CD4-positive, CD25-positive, alpha-beta regulatory T cell (primary cell): ENCODE data around the gene POLN. TPM values are rescaled to one million over a fixed set of nuclear protein-coding genes. Genes with fewer than 3 reads are reported as not detected.

Experiments used
- ATAC-seq, 2 donors: fragments of 150-1000 bp; cut with Tn5 transposase; one replicate each; pipeline ENCODE4 v1.10.0; 2021; ENCODE audit warnings: low read depth in 2 of 2, moderate number of reproducible peaks in 2 of 2, moderate library complexity in 1 of 2
- DNase-seq, 3 donors: peaks; one replicate each; pipeline versions ENCODE4 v3.0.0 to v3.0.0-alpha.2; 2012 to 2022; ENCODE audit warnings: mixed read lengths in 1 of 3
- H3K27ac ChIP-seq: one replicate; pipeline ENCODE4 v1.7.0; 2013; ENCODE audit warnings: mild to moderate bottlenecking, low read length; ENCODE audit not compliant: insufficient read depth, poor library complexity, severe bottlenecking
- H3K27me3 ChIP-seq: one replicate; pipeline ENCODE4 v1.7.0; 2013; ENCODE audit warnings: low read length; ENCODE audit not compliant: control insufficient read depth, insufficient read depth
- H3K36me3 ChIP-seq: one replicate; pipeline ENCODE4 v1.7.0; 2013; ENCODE audit warnings: mild to moderate bottlenecking, low read length, moderate library complexity; ENCODE audit not compliant: control insufficient read depth, insufficient read depth
- H3K4me1 ChIP-seq: 2 replicates; pipeline ENCODE4 v1.7.0; 2013; ENCODE audit warnings: mild to moderate bottlenecking, low read length; ENCODE audit not compliant: insufficient read depth, control insufficient read depth, poor library complexity, severe bottlenecking
- H3K4me3 ChIP-seq: one replicate; pipeline ENCODE4 v1.7.0; 2013; ENCODE audit warnings: low read depth, mild to moderate bottlenecking, low read length, moderate library complexity
- H3K9me3 ChIP-seq, 2 experiments: 1 replicate in 1 of 2; 2 replicates in 1 of 2; pipeline ENCODE4 v1.7.0; 2013; ENCODE audit warnings: low read length in 2 of 2, mild to moderate bottlenecking in 1 of 2, moderate library complexity in 1 of 2; ENCODE audit not compliant: control insufficient read depth in 2 of 2
- H3K27ac Mint-ChIP-seq, 3 donors: one replicate each; pipeline ENCODE4 v1.8.0; 2020 to 2022; ENCODE audit warnings: mild to moderate bottlenecking in 3 of 3, mixed read lengths in 3 of 3, moderate library complexity in 2 of 3
- H3K27me3 Mint-ChIP-seq: one replicate; pipeline ENCODE4 v1.8.0; 2022; ENCODE audit warnings: mild to moderate bottlenecking, mixed read lengths
- H3K36me3 Mint-ChIP-seq: one replicate; pipeline ENCODE4 v1.8.0; 2020; ENCODE audit warnings: mixed read lengths
- H3K4me1 Mint-ChIP-seq, 4 donors: one replicate each; pipeline ENCODE4 v1.8.0; 2020 to 2022; ENCODE audit warnings: mixed read lengths in 4 of 4, mild to moderate bottlenecking in 1 of 4
- H3K4me3 Mint-ChIP-seq, 4 donors: one replicate each; pipeline ENCODE4 v1.8.0; 2020 to 2022; ENCODE audit warnings: mild to moderate bottlenecking in 4 of 4, mixed read lengths in 4 of 4, moderate library complexity in 3 of 4
- H3K9me3 Mint-ChIP-seq, 7 donors: one replicate each; pipeline ENCODE4 v1.8.0; 2020 to 2022; ENCODE audit warnings: mixed read lengths in 7 of 7, mild to moderate bottlenecking in 3 of 7, moderate library complexity in 2 of 7
- polyA plus RNA-seq, 4 donors: library from polyadenylated mRNA; unstranded; fragments of 300-500 nt; fragmentation: Illumina TruSeq; gene quantifications; one replicate each; pipeline ENCODE4 v1.2.3, GENCODE V29; 2021
- total RNA-seq: library from RNA; stranded (reverse); gene quantifications from one replicate; pipeline ENCODE4 v1.2.3, GENCODE V29; 2022

The POLN gene
- total RNA-seq (4.9 TPM), polyA plus RNA-seq (1 to 10 TPM in 1 of 4 donors, under 1 TPM in 3; 0.46 to 1.7 (median 0.92) TPM)

DNA sequence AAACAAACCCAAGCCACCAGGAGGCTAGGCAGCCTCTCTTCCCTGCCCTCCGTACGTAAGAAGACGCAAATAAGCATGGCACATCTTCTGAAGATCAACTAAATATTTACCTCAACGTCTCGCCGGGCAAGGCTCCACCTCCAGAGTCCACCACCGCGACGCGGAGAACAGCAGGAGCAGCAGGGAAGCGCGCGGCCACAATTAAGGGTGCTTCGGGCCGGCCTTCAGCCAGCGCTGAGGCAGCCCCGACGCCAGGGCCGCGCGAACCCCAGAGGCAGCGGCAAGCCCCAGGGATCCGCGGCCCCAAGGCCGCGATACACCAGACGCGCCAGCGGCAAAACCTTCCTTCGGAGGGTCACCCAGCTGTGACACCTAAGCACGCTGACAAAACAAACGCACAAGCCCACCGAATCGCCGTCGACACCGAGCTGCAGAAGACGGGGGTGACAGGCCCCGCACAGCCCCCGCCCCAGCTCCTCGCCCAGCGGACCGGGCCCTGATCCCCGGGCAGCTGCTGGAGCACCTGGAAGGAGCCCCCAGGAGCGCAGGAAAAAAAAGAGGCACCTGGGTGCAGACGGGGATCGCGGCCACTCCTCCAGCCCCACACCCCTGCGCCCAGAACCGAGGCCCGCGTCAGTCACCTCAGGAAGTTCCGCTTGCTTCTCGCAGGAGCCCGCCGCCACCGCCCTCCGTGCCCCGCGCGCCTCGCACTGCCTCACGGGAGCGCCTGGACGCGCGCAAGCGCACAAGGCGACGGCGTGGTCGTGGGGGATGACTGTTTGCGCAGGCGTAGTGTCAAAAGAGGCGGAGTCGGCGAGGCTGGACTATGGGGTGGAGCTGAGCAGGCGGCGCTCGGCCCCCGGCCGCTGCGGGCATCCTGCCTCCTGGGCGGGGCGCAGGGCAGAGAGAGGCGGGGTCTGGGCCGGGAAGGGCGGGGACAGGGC lies at the start of gene POLN, which contains the start of gene HAUS3:
TSS of gene POLN (minus strand) at position 712 of the 944 bp plus-strand sequence. CDS start 12,890 bp downstream, outside the sequence.
TSS of gene HAUS3 (minus strand) at position 712 of the 944 bp plus-strand sequence. CDS start 1,175 bp downstream, outside the sequence.
- H3K27me3 ChIP-seq = no peaks in the 10 kb centered on the region
- H3K27me3 Mint-ChIP-seq = peaks cover 4% of the 10 kb centered on the region
- peak; percentile 92 to 95 for ATAC-seq

DNA sequence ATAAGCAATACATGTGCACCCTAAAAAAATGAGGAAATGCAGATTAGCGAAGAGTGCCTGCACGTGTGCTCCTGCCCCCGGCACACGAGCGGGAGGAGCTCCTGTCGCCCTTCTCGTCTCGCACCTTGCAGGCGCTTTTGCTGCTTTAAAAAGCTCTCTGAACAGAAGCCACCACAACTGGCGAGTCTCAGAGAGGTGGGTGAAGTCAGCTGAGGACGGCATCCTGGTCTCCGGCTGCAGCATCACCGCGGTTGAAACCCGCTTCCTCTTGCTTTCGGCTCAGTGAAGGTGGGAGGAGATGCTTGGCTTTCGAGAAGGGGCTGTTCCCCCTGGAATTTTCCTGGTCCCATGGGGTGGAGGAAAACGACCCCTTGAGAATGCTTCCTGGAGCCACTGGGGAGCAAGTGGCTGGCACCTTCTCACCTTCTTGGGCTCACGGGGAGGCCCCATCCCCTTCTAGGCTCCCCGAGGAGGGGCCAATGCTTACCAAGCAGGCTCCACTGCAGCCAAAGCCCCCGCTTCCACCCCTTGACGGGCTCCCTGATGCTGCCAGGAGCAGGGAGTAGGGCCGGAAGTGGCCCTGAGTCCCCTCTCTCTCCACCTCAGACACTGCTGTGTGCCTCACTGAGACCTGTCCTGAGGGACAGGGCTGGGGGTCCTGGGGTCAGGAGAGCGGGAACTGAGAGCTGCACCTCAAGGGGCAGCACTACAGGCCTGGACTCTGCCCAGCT lies 49.2 kb upstream of the POLN start:
- Histone ChIP-seq H3K4me1 (peaks cover 30% of the 10 kb centered on the region), H3K36me3 (no peaks in the 10 kb centered on the region), H3K4me3 (peak overlapping the region; percentile 44), H3K27me3 (no peaks in the 10 kb centered on the region), H3K27ac (peak overlapping the region; percentile 81), H3K9me3 (no peaks in the 10 kb centered on the region)
- ATAC-seq = peak; percentile 86 to 95
- Mint-ChIP-seq H3K27ac (peak overlapping the region; percentile 93 to 99 (median 96)), H3K4me3 (peak overlapping the region; percentile 74 to 90 (median 82)), H3K4me1 (peaks cover 8 to 52% (median 20%) of the 10 kb centered on the region in 4 donors), H3K27me3 (peaks cover 5% of the 10 kb centered on the region), H3K36me3 (no peaks in the 10 kb centered on the region), H3K9me3 (peaks cover 0 to 2% (median 0%) of the 10 kb centered on the region in 7 donors)
- peak; percentile 39 to 87 (median 80) for DNase-seq

More for the DNA sequence above, at the start of gene POLN, which contains the start of gene HAUS3:
- peak; percentile 98 to 100 (median 99) for DNase-seq
- Mint-ChIP-seq H3K4me1 (peaks cover 44 to 68% (median 48%) of the 10 kb centered on the region in 4 donors), H3K36me3 (peaks cover 24% of the 10 kb centered on the region), H3K4me3 (peak within 1 kb of the TSS; percentile 93 to 99 (median 94)), H3K27ac (peak within 1 kb of the TSS; percentile 85 to 97 (median 94)), H3K9me3 (peaks cover 0 to 3% (median 0%) of the 10 kb centered on the region in 7 donors)
- H3K27ac ChIP-seq = peak within 1 kb of the TSS; percentile 91
- H3K9me3 ChIP-seq = no peaks in the 10 kb centered on the region
- peaks cover 6% of the 10 kb centered on the region for H3K36me3 ChIP-seq
- H3K4me1 ChIP-seq = peaks cover 51% of the 10 kb centered on the region
- peak within 1 kb of the TSS; percentile 96 for H3K4me3 ChIP-seq

- Histone ChIP-seq H3K4me3 (peak overlapping the region; percentile 44), H3K9me3 (no peaks in the 10 kb centered on the region), H3K27ac (peak overlapping the region; percentile 81), H3K36me3 (no peaks in the 10 kb centered on the region), H3K4me1 (peaks cover 33% of the 10 kb centered on the region), H3K27me3 (no peaks in the 10 kb centered on the region)
- ATAC-seq = no peak
- H3K27ac Mint-ChIP-seq = peak overlapping the region; percentile 93 to 99 (median 96)
- no peaks in the 10 kb centered on the region for H3K36me3 Mint-ChIP-seq
- no peak for DNase-seq
- peak overlapping the region; percentile 74 to 90 (median 82) for H3K4me3 Mint-ChIP-seq
- peaks cover 0 to 2% (median 0%) of the 10 kb centered on the region in 7 donors for H3K9me3 Mint-ChIP-seq
- H3K4me1 Mint-ChIP-seq = peaks cover 5 to 51% (median 20%) of the 10 kb centered on the region in 4 donors
- H3K27me3 Mint-ChIP-seq = peaks cover 5% of the 10 kb centered on the region
Measured at GRCh38 chr4:2290488-2290887, 48.6 kb upstream of the POLN start.

- Histone ChIP-seq H3K4me3 (no peak overlapping the region), H3K27me3 (no peaks in the 10 kb centered on the region), H3K36me3 (no peaks in the 10 kb centered on the region), H3K27ac (peak overlapping the region; percentile 81), H3K4me1 (peaks cover 37% of the 10 kb centered on the region), H3K9me3 (no peaks in the 10 kb centered on the region)
- DNase-seq = no peak
- ATAC-seq = no peak
- Mint-ChIP-seq H3K4me1 (peaks cover 3 to 51% (median 21%) of the 10 kb centered on the region in 4 donors), H3K27me3 (peaks cover 8% of the 10 kb centered on the region), H3K36me3 (no peaks in the 10 kb centered on the region), H3K9me3 (peaks cover 0 to 2% (median 0%) of the 10 kb centered on the region in 7 donors), H3K4me3 (peak overlapping the region in 1 of 4 donors; percentile 64), H3K27ac (peak overlapping the region; percentile 69 to 81 (median 74))
Measured at GRCh38 chr4:2289955-2290333, 48.0 kb upstream of the POLN start.

DNA sequence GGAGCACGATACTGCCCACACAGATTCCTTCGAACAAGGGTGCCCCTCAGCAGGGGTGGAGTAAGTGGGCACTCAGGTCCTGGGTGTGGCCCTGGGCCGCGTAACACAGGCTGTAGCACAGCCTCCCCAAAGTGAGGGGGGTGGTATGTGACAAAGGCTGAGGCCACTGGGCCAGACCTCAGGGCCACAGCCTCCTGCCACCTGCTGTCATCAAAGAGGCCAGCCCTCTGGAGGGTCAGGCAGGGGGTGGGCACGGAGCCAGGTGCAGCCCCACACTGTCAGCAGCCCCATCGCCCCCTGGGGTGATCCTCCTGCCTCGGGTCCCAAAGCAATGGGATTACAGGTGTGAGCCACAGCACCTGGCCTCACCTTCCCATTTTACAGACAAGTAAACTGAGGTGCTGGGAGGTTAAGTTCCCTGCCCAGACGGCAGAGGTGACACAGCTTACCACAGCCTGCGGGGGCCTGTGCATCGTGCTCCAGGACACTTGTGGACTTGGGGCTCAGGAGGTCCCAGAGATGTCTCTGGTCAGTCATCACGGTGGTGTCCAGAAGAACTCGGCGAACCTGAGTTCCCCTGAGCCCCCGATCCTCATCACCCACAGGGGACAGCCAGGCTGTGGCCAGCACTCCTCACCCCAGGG lies 47.5 kb upstream of the POLN start:
- no peak for ATAC-seq
- H3K9me3 Mint-ChIP-seq = peaks cover 0 to 2% (median 0%) of the 10 kb centered on the region in 7 donors
- DNase-seq = no peak
- peaks cover 3 to 53% (median 20%) of the 10 kb centered on the region in 4 donors for H3K4me1 Mint-ChIP-seq
- H3K27ac Mint-ChIP-seq = peak overlapping the region; percentile 69 to 81 (median 74)
- H3K27ac ChIP-seq = peak overlapping the region; percentile 81
- no peak overlapping the region for H3K4me3 ChIP-seq
- H3K27me3 ChIP-seq = no peaks in the 10 kb centered on the region
- H3K36me3 Mint-ChIP-seq = no peaks in the 10 kb centered on the region
- H3K27me3 Mint-ChIP-seq = peaks cover 8% of the 10 kb centered on the region
- H3K36me3 ChIP-seq = no peaks in the 10 kb centered on the region
- peaks cover 40% of the 10 kb centered on the region for H3K4me1 ChIP-seq
- no peaks in the 10 kb centered on the region for H3K9me3 ChIP-seq
- H3K4me3 Mint-ChIP-seq = peak overlapping the region in 1 of 4 donors; percentile 64

DNA sequence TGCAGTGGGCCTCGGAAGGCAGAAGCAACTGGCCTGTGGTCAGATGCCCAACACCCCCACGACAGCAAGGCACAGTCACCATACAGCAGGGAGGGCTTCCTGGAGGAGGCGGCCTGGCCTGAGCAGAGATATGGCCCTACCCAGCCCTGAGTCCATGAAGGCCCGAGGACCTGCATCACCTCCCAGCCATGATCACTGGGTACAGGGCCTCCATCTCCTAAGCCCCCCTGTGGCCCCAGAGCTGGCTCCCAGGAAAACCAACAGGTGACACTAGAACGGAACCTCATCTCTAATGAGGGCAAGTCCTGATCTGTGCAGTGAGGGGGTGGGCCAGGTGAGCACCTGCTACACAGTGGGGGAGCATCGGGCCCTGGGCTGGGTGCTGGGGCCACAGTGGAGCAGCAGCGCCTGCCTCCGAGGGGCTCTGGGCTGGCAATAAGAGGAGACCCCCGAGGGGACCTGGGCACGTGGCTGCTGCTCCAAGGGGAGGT lies 46.2 kb upstream of the POLN start:
- no peak overlapping the region for H3K27ac ChIP-seq
- no peak overlapping the region for H3K4me3 ChIP-seq
- no peaks in the 10 kb centered on the region for H3K36me3 Mint-ChIP-seq
- no peaks in the 10 kb centered on the region for H3K9me3 ChIP-seq
- peaks cover 6 to 53% (median 14%) of the 10 kb centered on the region in 4 donors for H3K4me1 Mint-ChIP-seq
- H3K27ac Mint-ChIP-seq = peak overlapping the region in 2 of 3 donors; percentile 26 to 80
- H3K9me3 Mint-ChIP-seq = no peaks in the 10 kb centered on the region
- peaks cover 8% of the 10 kb centered on the region for H3K27me3 Mint-ChIP-seq
- no peaks in the 10 kb centered on the region for H3K27me3 ChIP-seq
- no peaks in the 10 kb centered on the region for H3K36me3 ChIP-seq
- ATAC-seq (no peak), DNase-seq (no peak)
- peak overlapping the region in 1 of 4 donors; percentile 16 for H3K4me3 Mint-ChIP-seq
- H3K4me1 ChIP-seq = peaks cover 40% of the 10 kb centered on the region

DNA sequence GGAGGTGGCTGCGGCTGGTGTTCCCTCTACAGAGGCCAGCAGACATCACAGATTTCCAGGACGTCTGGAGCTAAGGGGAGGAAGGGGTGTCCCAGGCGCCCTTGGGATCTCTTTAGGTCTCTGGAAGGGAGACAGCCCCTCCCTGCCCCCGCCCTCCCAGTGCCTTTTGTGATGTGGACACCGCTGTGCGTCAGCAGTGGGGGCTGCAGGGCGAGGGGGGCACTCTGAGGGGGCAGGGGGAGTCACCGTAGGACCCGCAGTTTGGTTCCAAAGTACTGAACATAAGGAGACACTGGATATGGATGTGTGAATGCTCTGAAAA lies 45.6 kb upstream of the POLN start:
- DNase-seq (no peak), ATAC-seq (no peak)
- H3K36me3 Mint-ChIP-seq = no peaks in the 10 kb centered on the region
- no peak overlapping the region for H3K4me3 Mint-ChIP-seq
- peaks cover 8% of the 10 kb centered on the region for H3K27me3 Mint-ChIP-seq
- Histone ChIP-seq H3K9me3 (no peaks in the 10 kb centered on the region), H3K36me3 (no peaks in the 10 kb centered on the region), H3K27ac (no peak overlapping the region), H3K27me3 (no peaks in the 10 kb centered on the region), H3K4me1 (peaks cover 44% of the 10 kb centered on the region), H3K4me3 (no peak overlapping the region)
- no peaks in the 10 kb centered on the region for H3K9me3 Mint-ChIP-seq
- H3K4me1 Mint-ChIP-seq = peaks cover 6 to 51% (median 12%) of the 10 kb centered on the region in 4 donors
- H3K27ac Mint-ChIP-seq = peak overlapping the region in 2 of 3 donors; percentile 60 to 80
